CD14-positive monocyte (primary cell): ENCODE results near the gene NLGN1. TPM values are rescaled to one million over a fixed set of nuclear protein-coding genes. Genes with fewer than 3 reads are reported as not detected.

ENCODE experiments used
- DNase-seq, 3 donors: peaks; one replicate each; pipeline ENCODE4 v3.0.0-alpha.2; 2011 to 2022
- H2AFZ ChIP-seq: 2 replicates; pipeline ENCODE4 v1.6.0; 2012; ENCODE audit warnings: mild to moderate bottlenecking, low read depth, low read length, inconsistent platforms; ENCODE audit not compliant: insufficient read depth, poor library complexity, severe bottlenecking
- H3K27ac ChIP-seq, 2 donors: 1 replicate in 1 of 2; 2 replicates in 1 of 2; pipeline ENCODE4 v1.5.1; 2012 to 2013; ENCODE audit warnings: low read length in 2 of 2, control low read depth in 1 of 2, inconsistent platforms in 1 of 2, low read depth in 1 of 2, mild to moderate bottlenecking in 1 of 2
- H3K27me3 ChIP-seq, 2 donors: one replicate each; pipeline versions ENCODE4 v1.6.0 to v1.6.1; 2011 to 2013; ENCODE audit warnings: low read length in 2 of 2; ENCODE audit not compliant: control insufficient read depth in 2 of 2, insufficient read depth in 2 of 2
- H3K36me3 ChIP-seq, 2 donors: replicated peaks in 1 of 2; 1 replicate in 1 of 2; 2 replicates in 1 of 2; pipeline versions ENCODE4 v1.5.1 to v1.6.1; 2012 to 2013; ENCODE audit warnings: low read length in 2 of 2, control low read depth in 1 of 2, inconsistent platforms in 1 of 2, mild to moderate bottlenecking in 1 of 2; ENCODE audit not compliant: insufficient read depth in 2 of 2, control insufficient read depth in 1 of 2
- H3K4me1 ChIP-seq, 2 donors: 1 replicate in 1 of 2; 2 replicates in 1 of 2; pipeline versions ENCODE4 v1.5.1 to v1.6.1; 2012 to 2013; ENCODE audit warnings: low read length in 2 of 2, control low read depth in 1 of 2, inconsistent platforms in 1 of 2, mild to moderate bottlenecking in 1 of 2, moderate library complexity in 1 of 2; ENCODE audit not compliant: insufficient read depth in 2 of 2, control insufficient read depth in 1 of 2
- H3K4me2 ChIP-seq: replicated peaks from 2 replicates; pipeline ENCODE3; 2012; ENCODE audit warnings: low read length, moderate library complexity, mild to moderate bottlenecking; ENCODE audit not compliant: poor library complexity, severe bottlenecking; ENCODE audit errors: extremely low read depth
- H3K4me3 ChIP-seq, 3 experiments: fragments of 200-600 bp in 1 of 3; sonication (generic) in 1 of 3; replicated peaks in 1 of 3; 1 replicate in 2 of 3; 2 replicates in 1 of 3; pipeline ENCODE4 v1.5.1; 2011 to 2013; ENCODE audit warnings: low read length in 3 of 3, mild to moderate bottlenecking in 3 of 3, control low read depth in 2 of 3, low read depth in 2 of 3, inconsistent platforms in 1 of 3, moderate library complexity in 1 of 3
- H3K79me2 ChIP-seq: 2 replicates; pipeline ENCODE4 v1.6.0; 2012; ENCODE audit warnings: mild to moderate bottlenecking, control low read depth, inconsistent platforms, low read length, moderate library complexity; ENCODE audit not compliant: insufficient read depth
- H3K9ac ChIP-seq: 2 replicates; pipeline ENCODE4 v1.6.0; 2017; ENCODE audit warnings: low read length, mild to moderate bottlenecking; ENCODE audit not compliant: insufficient read depth, poor library complexity, severe bottlenecking
- H3K9me3 ChIP-seq, 2 donors: replicated peaks in 1 of 2; 1 replicate in 1 of 2; 2 replicates in 1 of 2; pipeline versions ENCODE4 v1.5.1 to v1.6.1; 2012 to 2013; ENCODE audit warnings: low read length in 2 of 2, control low read depth in 1 of 2; ENCODE audit not compliant: control insufficient read depth in 1 of 2, insufficient read depth in 1 of 2
- H4K20me1 ChIP-seq: 2 replicates; pipeline ENCODE4 v1.6.0; 2012; ENCODE audit warnings: mild to moderate bottlenecking, low read length, control low read depth, moderate library complexity; ENCODE audit not compliant: insufficient read depth
- H3K27ac Mint-ChIP-seq, 7 donors: one replicate each; pipeline ENCODE4 v1.8.0; 2020; ENCODE audit warnings: mild to moderate bottlenecking in 7 of 7, mixed read lengths in 7 of 7, moderate library complexity in 6 of 7, inconsistent platforms in 2 of 7
- H3K27me3 Mint-ChIP-seq, 3 donors: one replicate each; pipeline ENCODE4 v1.8.0; 2021 to 2022; ENCODE audit warnings: low read depth in 3 of 3, mild to moderate bottlenecking in 3 of 3, mixed read lengths in 3 of 3, moderate library complexity in 3 of 3, inconsistent platforms in 1 of 3
- H3K36me3 Mint-ChIP-seq, 2 donors: one replicate each; pipeline ENCODE4 v1.8.0; 2020; ENCODE audit warnings: mixed read lengths in 2 of 2, inconsistent platforms in 1 of 2, mild to moderate bottlenecking in 1 of 2
- H3K4me1 Mint-ChIP-seq: one replicate; pipeline ENCODE4 v1.8.0; 2020; ENCODE audit warnings: mild to moderate bottlenecking, mixed read lengths
- H3K4me3 Mint-ChIP-seq, 2 donors: one replicate each; pipeline ENCODE4 v1.8.0; 2020; ENCODE audit warnings: mild to moderate bottlenecking in 2 of 2, mixed read lengths in 2 of 2, moderate library complexity in 1 of 2
- H3K9me3 Mint-ChIP-seq, 7 donors: one replicate each; pipeline ENCODE4 v1.8.0; 2020 to 2022; ENCODE audit warnings: mixed read lengths in 7 of 7, mild to moderate bottlenecking in 6 of 7, moderate library complexity in 6 of 7, inconsistent platforms in 2 of 7
- WGBS: methylation state at CpG from one replicate; pipeline ENCODE4 v1.1.5; 2013; ENCODE audit warnings: missing lambda C conversion rate; ENCODE audit not compliant: insufficient coverage; 5-methylcytosine and 5-hydroxymethylcytosine counted together
- intact Hi-C, 2 donors: fragments of 100-400 bp; cut with micrococcal nuclease; formaldehyde crosslinking; loops; one replicate each; pipeline versions ENCODE4 v1.15.0 to v1.15.1; 2023
- polyA plus RNA-seq, 3 donors: library from polyadenylated mRNA; depleted of rRNA in 1 of 3; unstranded in 2 of 3; stranded (reverse) in 1 of 3; fragments of 300-500 nt in 2 of 3; fragments of >200 nt in 1 of 3; fragmentation: Illumina TruSeq in 2 of 3; gene quantifications; 1 replicate in 2 of 3; 2 replicates in 1 of 3; pipeline ENCODE4 v1.2.3, GENCODE V29; 2012 to 2021
- TF ChIP-seq, protein P1 (sequence below): fragments of 200-600 bp; IDR thresholded peaks from one replicate; pipeline ENCODE4 v1.8.0; 2022; ENCODE audit warnings: antibody characterized with exemption, mild to moderate bottlenecking

The NLGN1 gene
- polyA plus RNA-seq, 3 donors = not detected

- no peaks in the 10 kb centered on the region for H3K27me3 Mint-ChIP-seq
- no peak overlapping the region for H3K4me2 ChIP-seq
- H3K4me1 ChIP-seq = no peaks in the 10 kb centered on the region
- no peaks in the 10 kb centered on the region for H3K79me2 ChIP-seq
- TF ChIP-seq, protein P1, sequence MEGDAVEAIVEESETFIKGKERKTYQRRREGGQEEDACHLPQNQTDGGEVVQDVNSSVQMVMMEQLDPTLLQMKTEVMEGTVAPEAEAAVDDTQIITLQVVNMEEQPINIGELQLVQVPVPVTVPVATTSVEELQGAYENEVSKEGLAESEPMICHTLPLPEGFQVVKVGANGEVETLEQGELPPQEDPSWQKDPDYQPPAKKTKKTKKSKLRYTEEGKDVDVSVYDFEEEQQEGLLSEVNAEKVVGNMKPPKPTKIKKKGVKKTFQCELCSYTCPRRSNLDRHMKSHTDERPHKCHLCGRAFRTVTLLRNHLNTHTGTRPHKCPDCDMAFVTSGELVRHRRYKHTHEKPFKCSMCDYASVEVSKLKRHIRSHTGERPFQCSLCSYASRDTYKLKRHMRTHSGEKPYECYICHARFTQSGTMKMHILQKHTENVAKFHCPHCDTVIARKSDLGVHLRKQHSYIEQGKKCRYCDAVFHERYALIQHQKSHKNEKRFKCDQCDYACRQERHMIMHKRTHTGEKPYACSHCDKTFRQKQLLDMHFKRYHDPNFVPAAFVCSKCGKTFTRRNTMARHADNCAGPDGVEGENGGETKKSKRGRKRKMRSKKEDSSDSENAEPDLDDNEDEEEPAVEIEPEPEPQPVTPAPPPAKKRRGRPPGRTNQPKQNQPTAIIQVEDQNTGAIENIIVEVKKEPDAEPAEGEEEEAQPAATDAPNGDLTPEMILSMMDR = no peak
- no peak overlapping the region for H3K27ac ChIP-seq
- no peak for DNase-seq
- H2AFZ ChIP-seq = no peak overlapping the region
- no peaks in the 10 kb centered on the region for H4K20me1 ChIP-seq
- WGBS = no CpG with 5 or more reads among the region's 1 CpG
- no peak overlapping the region for H3K4me3 ChIP-seq
- H3K9ac ChIP-seq = no peak overlapping the region
- intact Hi-C loops = no loop called here
- no peaks in the 10 kb centered on the region for H3K4me1 Mint-ChIP-seq
- no peaks in the 10 kb centered on the region for H3K9me3 ChIP-seq
- no peak overlapping the region for H3K4me3 Mint-ChIP-seq
- no peaks in the 10 kb centered on the region for H3K27me3 ChIP-seq
- H3K36me3 ChIP-seq = no peaks in the 10 kb centered on the region
- H3K9me3 Mint-ChIP-seq = peaks cover 0 to 5% (median 0%) of the 10 kb centered on the region in 7 donors
- H3K27ac Mint-ChIP-seq = no peak overlapping the region
- no peaks in the 10 kb centered on the region for H3K36me3 Mint-ChIP-seq
Measured at GRCh38 chr3:173501931-173502489, 104.5 kb downstream of the NLGN1 start.

- no peak overlapping the region for H2AFZ ChIP-seq
- H3K4me1 ChIP-seq = no peaks in the 10 kb centered on the region
- no peak overlapping the region for H3K27ac ChIP-seq
- intact Hi-C loops = no loop called here
- no peak overlapping the region for H3K4me3 ChIP-seq
- H3K9me3 ChIP-seq = no peaks in the 10 kb centered on the region
- no peaks in the 10 kb centered on the region for H3K36me3 Mint-ChIP-seq
- H3K36me3 ChIP-seq = no peaks in the 10 kb centered on the region
- H3K27me3 Mint-ChIP-seq = no peaks in the 10 kb centered on the region
- H3K4me1 Mint-ChIP-seq = no peaks in the 10 kb centered on the region
- H3K9ac ChIP-seq = no peak overlapping the region
- no peaks in the 10 kb centered on the region for H3K79me2 ChIP-seq
- WGBS = no CpG with 5 or more reads among the region's 4 CpGs
- H3K27ac Mint-ChIP-seq = no peak overlapping the region
- H3K4me3 Mint-ChIP-seq = no peak overlapping the region
- no peak overlapping the region for H3K4me2 ChIP-seq
- TF ChIP-seq, protein P1 = no peak
- no peaks in the 10 kb centered on the region for H4K20me1 ChIP-seq
- no peak for DNase-seq
- H3K9me3 Mint-ChIP-seq = peaks cover 0 to 5% (median 0%) of the 10 kb centered on the region in 7 donors
- no peaks in the 10 kb centered on the region for H3K27me3 ChIP-seq
Measured at GRCh38 chr3:173502983-173503568, 105.5 kb downstream of the NLGN1 start.
